MV-4-11 (cell line): ENCODE results near the gene R3HCC1L.

Experiments
- DNase-seq: peaks from one replicate; lab custom pipeline; 2025; lab: John Stamatoyannopoulos, UW

R3HCC1L gene

GRCh38 chr10:98134431-98135221 lies at the start of gene R3HCC1L:
Gene R3HCC1L (plus strand): TSS chr10:98134657. CDS start chr10:98208115, 73,458 bp downstream.
- DNase-seq = peak; percentile 83

- DNase-seq = no peak
Measured at GRCh38 chr10:98085238-98085637, 49.2 kb upstream of the R3HCC1L start.

GRCh38 chr10:98086837-98087708 lies 47.4 kb upstream of the R3HCC1L start:
- no peak for DNase-seq

DNA sequence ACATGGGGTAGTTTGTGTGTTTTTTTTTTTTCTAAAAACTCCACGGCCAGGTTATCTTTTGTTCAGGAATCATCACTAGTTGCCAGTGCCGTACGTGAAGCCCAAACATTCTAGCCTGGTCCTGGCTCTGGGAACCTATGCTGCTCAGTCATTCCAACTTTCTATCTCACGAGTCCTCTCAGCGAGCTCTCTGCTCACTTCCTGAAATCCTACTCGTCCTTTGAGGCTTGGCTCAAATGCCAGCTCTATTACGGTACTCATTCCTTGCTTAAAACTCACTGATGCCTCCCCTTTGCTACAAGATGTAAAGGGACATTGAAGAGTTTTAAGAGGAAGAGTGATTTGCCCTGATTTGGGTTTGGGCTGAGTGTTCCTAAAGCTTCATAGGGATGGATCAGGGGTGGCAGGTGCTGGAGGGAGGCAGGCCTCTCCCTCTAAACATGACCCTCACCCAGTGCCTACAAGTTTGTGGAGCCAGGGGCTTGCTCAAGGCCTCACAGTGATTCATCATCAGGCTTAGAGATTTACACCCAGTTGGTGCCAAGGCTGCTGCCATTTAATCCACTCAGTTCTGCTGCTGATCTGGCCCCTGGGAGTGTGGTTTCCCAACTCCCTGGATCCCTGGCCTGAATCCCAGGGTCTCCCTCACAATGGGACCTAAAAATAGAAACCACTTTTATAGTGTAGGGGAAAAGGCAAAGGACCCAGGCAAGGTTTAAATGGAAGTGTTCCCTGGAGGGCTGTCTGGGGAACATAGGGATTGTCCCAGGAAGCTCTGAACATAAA lies 46.1 kb upstream of the R3HCC1L start:
- no peak for DNase-seq

DNA sequence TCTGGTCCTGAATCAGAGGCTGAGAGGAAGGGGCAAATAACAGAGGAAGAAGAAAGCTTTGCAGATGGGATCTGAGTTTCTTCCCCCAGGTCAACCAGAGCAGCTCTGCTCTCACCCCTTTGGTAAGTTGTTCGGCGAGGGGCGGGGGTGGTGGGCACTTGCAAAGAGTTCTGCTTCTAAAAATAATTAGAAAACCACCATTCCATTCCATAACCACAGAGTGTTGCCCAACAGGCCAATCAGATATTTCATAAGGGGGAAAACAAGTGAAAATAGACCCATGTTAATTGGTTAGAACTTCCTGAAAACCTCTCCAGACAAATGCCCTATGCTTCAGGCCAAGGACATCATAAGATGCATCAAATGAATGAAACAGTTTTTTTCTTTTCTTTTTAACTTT lies 43.6 kb upstream of the R3HCC1L start:
- peak; percentile 93 for DNase-seq

DNA sequence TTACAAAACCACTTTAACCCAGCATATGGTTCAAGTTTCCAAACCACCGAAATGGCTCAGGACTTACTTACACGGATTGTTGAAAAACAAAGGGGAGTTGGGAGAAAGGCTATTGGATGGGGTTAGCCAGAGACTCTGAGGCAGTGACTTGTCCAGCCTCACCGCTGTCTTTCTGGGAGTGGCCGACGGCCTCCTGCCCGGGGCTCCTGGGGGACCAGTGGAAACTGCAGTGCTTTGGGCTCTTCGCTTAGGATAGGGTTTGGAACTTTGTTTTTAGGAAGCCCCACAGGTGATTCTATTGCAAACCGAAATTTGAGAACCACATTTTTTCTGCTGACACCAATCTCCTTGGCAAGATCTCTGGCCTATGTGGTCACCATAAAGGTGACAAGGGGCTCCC lies 38.1 kb upstream of the R3HCC1L start:
- no peak for DNase-seq

GRCh38 chr10:98096731-98097130 lies 37.7 kb upstream of the R3HCC1L start:
- no peak for DNase-seq

- DNase-seq = no peak
Measured at GRCh38 chr10:98097175-98097574, 37.3 kb upstream of the R3HCC1L start.

- no peak for DNase-seq
Measured at GRCh38 chr10:98097616-98098015, 36.8 kb upstream of the R3HCC1L start.

DNA sequence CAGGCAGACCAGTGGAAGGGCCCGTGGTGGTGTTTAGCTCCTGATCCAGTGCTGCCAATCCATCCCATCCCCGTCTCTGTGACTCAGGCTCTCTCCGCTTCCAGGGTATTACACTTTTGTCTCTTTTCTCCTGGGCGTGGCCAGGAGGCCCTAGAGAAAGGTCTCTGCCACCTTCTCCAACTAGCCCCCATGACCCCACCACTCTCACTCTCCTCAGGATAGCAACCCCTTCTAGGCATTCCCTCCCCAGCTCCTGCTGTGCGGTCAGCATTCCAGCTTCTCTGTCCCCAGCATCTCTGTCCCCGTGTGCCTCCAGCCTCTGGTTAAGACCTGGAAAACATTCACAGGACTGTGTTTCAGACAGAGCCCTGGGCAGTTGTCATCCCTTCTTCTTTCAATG lies 36.2 kb upstream of the R3HCC1L start:
- DNase-seq = no peak

DNA sequence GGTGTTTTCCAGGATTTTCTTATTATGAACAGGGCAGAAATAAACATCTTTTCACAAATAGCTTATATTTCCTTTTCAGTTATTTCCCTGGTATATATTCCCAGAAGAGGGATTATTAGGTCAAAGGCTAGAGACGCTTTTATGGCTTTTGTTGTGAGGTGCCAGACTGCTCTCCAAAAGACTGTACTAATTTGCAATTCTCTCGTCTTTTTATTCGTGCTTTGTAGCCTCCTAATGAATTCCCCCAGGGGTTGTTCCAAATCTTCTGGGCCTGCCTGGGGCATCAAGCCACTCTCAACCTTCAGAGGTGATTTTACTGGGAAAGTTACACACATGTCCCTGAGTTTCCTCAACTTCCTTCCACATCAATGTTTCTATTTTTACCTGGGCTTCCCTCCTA lies 34.0 kb upstream of the R3HCC1L start:
- no peak for DNase-seq

- DNase-seq = no peak
Measured at GRCh38 chr10:98101366-98101765, 33.1 kb upstream of the R3HCC1L start.

DNA sequence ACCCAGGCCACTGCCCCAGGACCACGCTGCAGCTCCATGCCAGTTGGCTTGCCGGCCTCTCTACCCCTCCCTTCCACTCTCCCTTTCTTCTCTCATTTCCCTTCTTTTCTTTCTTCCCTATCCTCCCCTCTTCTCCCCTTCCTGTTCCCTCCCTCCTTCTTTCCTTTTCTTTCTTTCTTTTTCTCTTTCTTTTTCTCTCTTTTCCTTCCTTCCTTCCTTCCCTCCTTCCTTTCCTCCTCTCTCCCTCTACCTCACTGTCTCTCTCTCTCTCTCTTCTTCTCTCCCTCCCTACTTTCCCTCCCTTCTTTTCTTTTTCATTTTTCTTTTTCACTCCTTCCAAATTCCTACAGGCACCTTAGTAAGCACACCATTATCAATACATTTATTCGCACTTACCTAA lies 30.3 kb upstream of the R3HCC1L start:
- DNase-seq = no peak

GRCh38 chr10:98106531-98106930 lies 27.9 kb upstream of the R3HCC1L start:
- no peak for DNase-seq

DNA sequence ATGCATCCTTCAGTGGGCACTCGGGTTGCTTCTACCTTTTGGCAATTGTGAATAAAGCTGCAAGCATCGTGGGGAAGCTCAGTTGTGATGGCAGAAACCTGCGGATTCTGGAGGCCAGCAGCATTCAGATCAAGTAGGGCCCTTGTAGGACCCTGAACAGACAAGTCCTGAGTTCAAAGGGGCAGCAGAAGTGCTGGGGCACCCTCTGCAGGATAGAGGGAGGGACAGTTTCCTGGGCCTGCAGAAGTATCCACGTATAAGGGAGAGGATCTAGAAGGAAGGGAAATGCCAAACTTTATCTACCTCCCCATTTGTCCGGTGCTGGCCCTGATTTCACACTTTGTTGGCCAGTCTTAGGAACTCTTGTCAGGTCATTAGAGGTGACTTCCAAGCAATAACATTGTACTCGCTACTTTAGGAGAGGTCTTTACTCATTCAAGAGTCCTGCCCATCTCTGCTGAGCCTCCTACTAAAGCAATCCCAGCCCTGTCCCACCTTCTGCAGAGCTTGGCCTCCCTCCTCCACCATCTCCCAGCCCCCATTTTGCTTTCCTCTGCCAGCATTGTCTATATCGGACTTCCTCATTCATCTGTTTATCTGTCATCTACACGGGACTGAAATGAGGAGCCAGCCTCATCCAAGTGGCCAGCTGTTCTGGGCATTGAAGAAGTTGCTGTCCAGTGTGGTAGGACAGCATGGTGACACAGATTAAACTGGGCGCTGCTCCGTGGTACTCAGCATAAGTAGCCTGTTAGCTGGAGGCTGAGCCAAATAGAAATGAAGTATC lies 26.6 kb upstream of the R3HCC1L start:
- DNase-seq = no peak

- DNase-seq = no peak
Measured at GRCh38 chr10:98110356-98110755, 24.1 kb upstream of the R3HCC1L start.

GRCh38 chr10:98115031-98115787 lies 19.2 kb upstream of the R3HCC1L start:
- no peak for DNase-seq

DNA sequence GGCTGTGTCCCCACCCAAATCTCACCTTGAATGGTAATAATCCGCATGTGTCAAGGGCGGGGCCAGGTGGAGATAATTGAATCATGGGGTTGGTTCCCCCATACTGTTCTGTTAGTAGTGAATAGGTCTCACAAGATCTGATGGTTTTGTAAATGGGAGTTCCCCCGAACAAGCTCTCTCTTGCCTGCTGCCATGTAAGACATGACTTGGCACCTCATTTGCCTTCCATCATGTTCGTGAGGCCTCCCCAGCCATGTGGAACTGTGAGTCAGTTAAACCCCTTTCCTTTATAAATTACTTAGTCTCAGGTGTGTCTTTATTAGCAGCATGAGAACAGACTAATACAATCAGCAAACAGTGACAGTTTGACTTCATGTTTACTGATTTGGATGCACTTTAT lies 14.6 kb upstream of the R3HCC1L start:
- DNase-seq = no peak

GRCh38 chr10:98125940-98126631 lies 8.4 kb upstream of the R3HCC1L start:
- DNase-seq = no peak

DNA sequence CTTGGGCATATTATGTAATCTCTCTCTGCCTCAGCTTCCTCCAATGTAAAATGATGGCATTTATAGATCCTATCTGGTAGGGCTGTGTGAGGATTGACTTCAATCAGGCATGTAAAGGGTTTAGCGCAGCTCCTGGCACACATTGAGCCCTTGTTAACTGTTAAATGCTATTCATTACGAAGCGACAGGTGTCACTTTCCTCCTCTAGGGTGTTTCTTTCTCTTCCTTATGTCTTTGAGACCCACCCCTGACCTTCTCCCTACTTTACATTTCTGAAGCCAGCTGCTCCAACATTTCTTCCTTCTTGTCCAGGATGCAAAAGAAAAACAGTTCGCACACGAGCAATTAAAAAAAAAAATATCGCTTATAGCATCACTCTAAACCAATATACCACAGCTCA lies 5.7 kb upstream of the R3HCC1L start:
- no peak for DNase-seq
